Naive thymus-derived CD4-positive, alpha-beta T cell (primary cell): Measurements from ENCODE around the gene PAM16. TPM values are rescaled to one million over a fixed set of nuclear protein-coding genes. Genes with fewer than 3 reads are reported as not detected.

Source experiments
- ATAC-seq: fragments of 150-1000 bp; cut with Tn5 transposase; 2 replicates; pipeline ENCODE4 v1.10.0; 2021; ENCODE audit warnings: mild to moderate bottlenecking, moderate library complexity
- CTCF ChIA-PET: fragments of 350-600 bp; sonication (Branson Sonifier 250); formaldehyde crosslinking; loops from one replicate; lab custom pipeline; 2021; ENCODE audit warnings: antibody characterized with exemption; lab: Charles Lee
- POLR2A ChIA-PET: fragments of 350-600 bp; sonication (Branson Sonifier 250); formaldehyde crosslinking; loops from one replicate; lab custom pipeline; 2021; ENCODE audit warnings: antibody characterized with exemption, inconsistent platforms; lab: Charles Lee
- DNase-seq, 9 donors: peaks; one replicate each; pipeline versions ENCODE4 v3.0.0 to v3.0.0-alpha.2; 2020 to 2022; ENCODE audit warnings: mixed read lengths in 1 of 9
- H3K27ac ChIP-seq: one replicate; pipeline ENCODE4 v1.7.0; 2013; ENCODE audit warnings: mild to moderate bottlenecking, low read depth, low read length, moderate library complexity
- H3K27me3 ChIP-seq, 2 donors: one replicate each; pipeline ENCODE4 v1.7.0; 2013; ENCODE audit warnings: low read length in 2 of 2, mild to moderate bottlenecking in 2 of 2, moderate library complexity in 2 of 2; ENCODE audit not compliant: control insufficient read depth in 2 of 2, insufficient read depth in 2 of 2
- H3K36me3 ChIP-seq, 3 experiments: 1 replicate in 2 of 3; 2 replicates in 1 of 3; pipeline ENCODE4 v1.7.0; 2013; ENCODE audit warnings: low read length in 3 of 3, mild to moderate bottlenecking in 3 of 3, moderate library complexity in 1 of 3; ENCODE audit not compliant: insufficient read depth in 3 of 3, control insufficient read depth in 2 of 3
- H3K4me1 ChIP-seq, 2 donors: one replicate each; pipeline ENCODE4 v1.7.0; 2013; ENCODE audit warnings: low read length in 2 of 2, mild to moderate bottlenecking in 2 of 2, moderate library complexity in 1 of 2; ENCODE audit not compliant: control insufficient read depth in 2 of 2, insufficient read depth in 2 of 2
- H3K4me3 ChIP-seq: 2 replicates; pipeline ENCODE4 v1.7.0; 2013; ENCODE audit warnings: mild to moderate bottlenecking, low read length
- H3K9me3 ChIP-seq, 3 experiments: 1 replicate in 2 of 3; 2 replicates in 1 of 3; pipeline ENCODE4 v1.7.0; 2013; ENCODE audit warnings: low read length in 3 of 3; ENCODE audit not compliant: control insufficient read depth in 2 of 3
- H3K27ac Mint-ChIP-seq, 9 donors: one replicate each; pipeline ENCODE4 v1.8.0; 2020 to 2022; ENCODE audit warnings: mixed read lengths in 9 of 9, mild to moderate bottlenecking in 8 of 9, moderate library complexity in 5 of 9, inconsistent platforms in 2 of 9
- H3K27me3 Mint-ChIP-seq, 5 donors: one replicate each; pipeline ENCODE4 v1.8.0; 2021 to 2022; ENCODE audit warnings: mixed read lengths in 5 of 5, mild to moderate bottlenecking in 1 of 5
- H3K36me3 Mint-ChIP-seq, 5 donors: one replicate each; pipeline ENCODE4 v1.8.0; 2020 to 2022; ENCODE audit warnings: mixed read lengths in 5 of 5, mild to moderate bottlenecking in 3 of 5, inconsistent platforms in 1 of 5
- H3K4me1 Mint-ChIP-seq, 7 donors: one replicate each; pipeline ENCODE4 v1.8.0; 2020 to 2022; ENCODE audit warnings: mixed read lengths in 7 of 7, mild to moderate bottlenecking in 3 of 7, inconsistent platforms in 1 of 7
- H3K4me3 Mint-ChIP-seq, 10 donors: one replicate each; pipeline ENCODE4 v1.8.0; 2020 to 2022; ENCODE audit warnings: mild to moderate bottlenecking in 10 of 10, mixed read lengths in 10 of 10, moderate library complexity in 6 of 10, inconsistent platforms in 2 of 10
- H3K9me3 Mint-ChIP-seq, 11 donors: one replicate each; pipeline ENCODE4 v1.8.0; 2020 to 2022; ENCODE audit warnings: mixed read lengths in 11 of 11, mild to moderate bottlenecking in 4 of 11, inconsistent platforms in 1 of 11, moderate library complexity in 1 of 11
- intact Hi-C, 2 donors: fragments of 100-400 bp; cut with micrococcal nuclease; formaldehyde crosslinking; loops; one replicate each; pipeline ENCODE4 v1.15.1; 2023
- polyA plus RNA-seq, 2 donors: library from polyadenylated mRNA; unstranded; fragments of 300-500 nt; fragmentation: Illumina TruSeq; gene quantifications; one replicate each; pipeline ENCODE4 v1.2.3, GENCODE V29; 2021
- total RNA-seq, 6 experiments: library from RNA in 5 of 6; stranded (reverse) in 5 of 6; gene quantifications; 1 replicate in 5 of 6; 2 replicates in 1 of 6; pipeline ENCODE4 v1.2.3 and lab custom pipeline; 2021 to 2026

PAM16 gene
- total and polyA plus RNA-seq, 7 experiments from 2014 or later, result 34.1 to 46.2 (median 45.0) TPM

DNA sequence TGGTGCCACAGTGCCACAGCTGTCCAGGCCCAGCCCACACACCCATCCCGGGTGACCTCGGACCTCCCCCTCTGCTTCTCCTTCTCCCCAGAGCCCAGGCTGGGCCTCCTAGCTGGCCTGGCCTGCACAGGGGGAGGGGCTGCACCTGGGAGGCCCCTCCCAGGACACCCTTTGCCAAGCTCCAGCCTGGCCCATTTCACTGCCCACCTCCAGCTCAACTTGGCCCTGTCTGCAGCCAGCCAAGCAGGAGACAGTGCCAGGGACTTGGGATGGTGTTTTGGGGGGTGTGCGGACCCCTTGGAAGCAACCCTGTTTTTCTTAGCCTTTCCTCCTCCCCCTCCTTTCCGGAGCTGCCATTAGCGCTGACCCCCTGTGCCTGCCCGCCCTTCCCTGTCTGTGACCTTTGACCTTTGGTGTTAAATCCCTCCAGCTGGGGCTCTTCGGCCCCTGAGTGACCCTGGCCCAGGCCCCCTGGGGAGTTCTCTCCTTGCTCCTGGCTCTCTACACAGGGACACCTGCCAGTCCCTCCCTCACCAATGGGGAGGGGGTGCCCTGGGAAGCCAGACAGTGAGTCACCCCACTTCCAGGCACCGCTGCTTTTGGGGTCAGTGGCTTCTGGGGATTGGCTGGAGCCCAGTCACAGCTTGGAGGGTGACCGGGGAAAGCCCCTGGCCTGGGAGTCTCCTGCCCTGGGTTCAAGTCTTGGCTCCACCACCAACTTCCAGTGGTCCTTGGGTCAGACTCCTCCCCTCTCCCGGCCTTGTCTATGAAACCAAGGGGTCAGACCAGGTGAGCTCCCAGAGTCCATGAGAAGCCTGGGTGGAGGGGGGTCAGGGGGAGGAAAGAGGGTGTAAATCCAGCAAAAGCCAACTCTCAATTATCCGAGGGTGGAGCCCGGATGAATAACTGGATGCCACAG, 33.3 kb downstream of the PAM16 start:
- Mint-ChIP-seq H3K36me3 (peaks cover 0 to 3% (median 0%) of the 10 kb centered on the region in 5 donors), H3K4me1 (peaks cover 10 to 19% (median 11%) of the 10 kb centered on the region in 7 donors), H3K27ac (peak overlapping the region in 1 of 9 donors; percentile 9), H3K9me3 (no peaks in the 10 kb centered on the region), H3K4me3 (peak overlapping the region in 7 of 10 donors; percentile 20 to 68 (median 49)), H3K27me3 (peaks cover 12 to 17% (median 13%) of the 10 kb centered on the region in 5 donors)
- ChIA-PET CTCF (interaction anchor here (0.6 kb wide), 1 partner anchor 38 kb away, joined by 3 read pairs; no protein-coding TSS in a partner anchor), POLR2A (interaction anchor here (0.7 kb wide), 1 partner anchor 64 kb away, joined by 3 read pairs; no protein-coding TSS in a partner anchor)
- no peak for ATAC-seq
- peaks cover 0 to 8% of the 10 kb centered on the region in 2 donors for H3K27me3 ChIP-seq
- no peaks in the 10 kb centered on the region for H3K36me3 ChIP-seq
- H3K27ac ChIP-seq, result no peak overlapping the region
- intact Hi-C loops, result loop anchor here in 1 of 2 donors (10.0 kb wide), 1 partner anchor 133 kb away; no protein-coding TSS in a partner anchor
- no peak overlapping the region for H3K4me3 ChIP-seq
- DNase-seq, result no peak
- H3K4me1 ChIP-seq, result peaks cover 0 to 14% of the 10 kb centered on the region in 2 donors
- no peaks in the 10 kb centered on the region for H3K9me3 ChIP-seq

DNA sequence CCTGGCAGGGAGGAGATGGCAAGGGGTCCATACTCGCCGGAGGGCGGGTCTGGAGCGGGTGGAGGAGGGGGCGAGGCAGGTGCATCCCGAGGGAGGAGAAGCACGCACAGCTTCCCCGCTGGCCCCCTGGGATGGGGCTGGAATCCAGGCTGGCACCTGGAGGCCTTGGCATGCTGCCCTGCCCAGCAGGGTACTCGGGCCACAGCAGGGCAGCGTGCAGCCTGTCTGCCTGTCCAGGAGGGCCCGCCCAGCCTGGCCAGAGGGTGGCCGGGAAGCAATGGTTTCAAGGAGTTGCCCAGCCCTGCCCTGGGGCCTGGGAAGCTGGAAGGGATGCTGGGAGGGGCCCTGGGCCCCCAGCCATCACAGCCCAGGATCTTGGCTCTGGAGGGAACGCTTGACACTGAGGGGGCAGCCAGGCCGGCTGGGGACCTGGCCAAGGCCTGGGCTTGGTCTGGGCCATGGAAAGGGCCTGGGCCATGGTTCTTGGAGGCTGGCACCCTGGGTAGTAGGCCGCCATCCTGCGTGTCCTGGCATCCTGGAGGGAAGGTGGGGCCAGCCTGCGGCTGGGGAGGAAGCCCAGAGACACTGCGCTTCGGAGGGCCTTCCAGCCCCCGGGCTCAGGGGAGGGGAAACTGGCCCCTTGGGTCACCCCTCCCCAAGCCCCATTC, 34.1 kb downstream of the PAM16 start:
- Histone ChIP-seq H3K4me1 (peaks cover 0 to 14% of the 10 kb centered on the region in 2 donors), H3K27me3 (peaks cover 0 to 8% of the 10 kb centered on the region in 2 donors), H3K36me3 (no peaks in the 10 kb centered on the region), H3K9me3 (no peaks in the 10 kb centered on the region), H3K27ac (no peak overlapping the region), H3K4me3 (no peak overlapping the region)
- H3K36me3 Mint-ChIP-seq, result peaks cover 0 to 3% (median 0%) of the 10 kb centered on the region in 5 donors
- H3K4me3 Mint-ChIP-seq, result peak overlapping the region in 6 of 10 donors; percentile 16 to 68 (median 26)
- intact Hi-C loops, result loop anchor here (1.0 to 10.0 kb wide), 2 partner anchors 10 to 132 kb away; no protein-coding TSS in a partner anchor
- ATAC-seq, result no peak
- peak in 1 of 9 donors; percentile 19 for DNase-seq
- no peak overlapping the region for H3K27ac Mint-ChIP-seq
- H3K4me1 Mint-ChIP-seq, result peaks cover 10 to 19% (median 11%) of the 10 kb centered on the region in 7 donors
- H3K27me3 Mint-ChIP-seq, result peaks cover 12 to 17% (median 13%) of the 10 kb centered on the region in 5 donors
- ChIA-PET CTCF (no interaction called here), POLR2A (no interaction called here)
- no peaks in the 10 kb centered on the region for H3K9me3 Mint-ChIP-seq

DNA sequence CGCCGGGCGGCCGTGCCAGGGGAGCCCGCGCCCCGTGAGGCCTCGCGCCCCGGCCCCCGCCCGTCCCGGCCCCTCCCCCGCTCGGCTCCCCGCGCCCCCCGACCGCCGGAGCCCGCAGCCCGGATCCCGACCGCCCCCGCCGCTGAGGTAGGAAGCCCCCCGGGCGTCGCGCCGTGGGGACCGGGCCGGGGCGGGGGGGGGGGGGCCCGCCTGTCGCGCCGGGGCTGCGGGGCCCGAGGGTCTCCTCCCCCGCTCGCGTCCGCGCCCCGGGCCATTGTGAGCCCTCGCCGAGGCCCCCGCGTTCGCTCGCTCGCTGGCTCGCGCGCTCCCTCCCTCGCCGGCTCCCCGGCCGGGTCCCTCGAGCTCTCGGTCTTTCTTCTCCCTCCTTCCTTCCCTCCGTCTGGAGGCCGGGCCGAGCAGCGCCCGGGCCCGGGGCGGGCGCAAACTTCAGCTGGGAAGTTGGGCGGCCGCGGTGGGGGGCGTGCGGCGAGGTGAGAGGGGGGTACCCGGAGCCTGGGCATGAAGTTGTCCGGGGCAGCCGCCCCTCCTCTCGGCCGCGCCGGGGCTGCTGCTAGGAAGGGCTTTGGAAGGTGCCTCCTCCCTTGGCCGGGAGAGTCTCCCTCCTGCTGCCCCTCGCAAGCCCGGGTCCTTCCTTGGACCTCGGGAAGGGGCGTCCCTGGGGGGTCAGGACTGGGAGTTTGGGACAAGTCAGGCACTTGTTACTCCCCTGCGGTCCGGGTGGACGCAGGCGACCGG, 34.8 kb downstream of the PAM16 start:
- no peak overlapping the region for H3K27ac ChIP-seq
- no peaks in the 10 kb centered on the region for H3K9me3 ChIP-seq
- Mint-ChIP-seq H3K9me3 (no peaks in the 10 kb centered on the region), H3K4me1 (peaks cover 10 to 19% (median 11%) of the 10 kb centered on the region in 7 donors), H3K36me3 (peaks cover 0 to 3% (median 0%) of the 10 kb centered on the region in 5 donors), H3K4me3 (peak overlapping the region in 4 of 10 donors; percentile 16 to 68 (median 26)), H3K27me3 (peaks cover 12 to 17% (median 13%) of the 10 kb centered on the region in 5 donors), H3K27ac (no peak overlapping the region)
- peaks cover 0 to 8% of the 10 kb centered on the region in 2 donors for H3K27me3 ChIP-seq
- H3K36me3 ChIP-seq, result no peaks in the 10 kb centered on the region
- no peak for DNase-seq
- intact Hi-C loops, result loop anchor here (1.0 to 10.0 kb wide), 2 partner anchors 9 to 131 kb away; no protein-coding TSS in a partner anchor
- POLR2A ChIA-PET, result interaction anchor here (0.5 kb wide), 1 partner anchor 1061 kb away, joined by 5 read pairs; no protein-coding TSS in a partner anchor
- H3K4me1 ChIP-seq, result peaks cover 0 to 14% of the 10 kb centered on the region in 2 donors
- no peak for ATAC-seq
- H3K4me3 ChIP-seq, result no peak overlapping the region
- CTCF ChIA-PET, result no interaction called here

DNA sequence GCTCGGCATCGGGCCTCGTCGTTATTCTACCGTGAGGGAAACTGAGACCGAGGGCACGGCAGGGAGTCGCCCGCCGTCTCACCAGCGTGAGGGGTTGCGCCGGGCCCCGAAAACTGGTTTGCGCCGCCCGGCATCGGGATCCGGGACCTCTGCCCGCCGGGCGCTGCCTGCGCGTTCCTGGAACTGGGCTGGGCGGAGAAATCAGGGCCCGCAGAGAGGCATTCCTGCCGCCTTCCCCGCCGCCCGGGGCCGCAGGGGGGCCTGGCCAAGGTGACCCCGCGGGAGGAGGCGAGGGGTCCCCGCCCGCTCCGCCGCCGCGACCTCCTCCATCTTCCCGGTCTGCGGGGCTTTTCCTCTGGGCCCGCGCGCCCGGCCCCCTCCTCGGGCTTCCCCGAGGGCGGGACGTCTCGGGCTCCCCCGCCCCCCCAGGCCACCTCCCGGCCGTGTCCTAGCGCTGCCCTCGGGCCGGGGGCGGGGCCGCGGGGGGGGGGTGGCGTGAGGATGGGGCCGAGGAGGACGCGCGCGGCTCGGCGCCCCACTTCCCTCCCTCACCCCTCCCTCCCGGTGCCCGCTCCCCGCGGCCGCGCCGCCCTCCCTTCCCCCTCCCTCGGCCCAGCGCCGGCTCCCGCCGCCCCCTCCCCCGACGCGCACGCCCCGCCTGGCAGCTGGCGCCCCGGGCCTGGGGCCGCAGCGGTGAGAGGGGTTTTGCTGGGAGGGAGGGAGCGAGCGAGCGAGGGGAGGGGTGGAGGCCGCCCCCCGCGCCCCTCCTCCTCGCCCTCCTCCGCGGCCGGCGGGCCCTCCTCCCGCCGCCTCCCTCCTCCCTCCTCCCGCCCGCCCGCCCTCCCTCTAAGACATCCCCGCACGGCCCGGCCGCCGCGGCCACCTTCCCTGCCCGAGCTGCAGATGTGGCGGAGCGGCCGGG, 35.7 kb downstream of the PAM16 start, which contains the start of gene GLIS2:
TSS of gene GLIS2 (plus strand) at position 882 of the 922 bp plus-strand sequence. CDS start 16,214 bp downstream, outside the sequence.
- peak in 2 of 9 donors; percentile 17 to 52 for DNase-seq
- Histone ChIP-seq H3K4me1 (peaks cover 0 to 14% of the 10 kb centered on the region in 2 donors), H3K4me3 (peak within 1 kb of the TSS; percentile 53), H3K27ac (peak within 1 kb of the TSS; percentile 41), H3K9me3 (no peaks in the 10 kb centered on the region), H3K36me3 (no peaks in the 10 kb centered on the region), H3K27me3 (peaks cover 0 to 8% of the 10 kb centered on the region in 2 donors)
- H3K4me3 Mint-ChIP-seq, result peak within 1 kb of the TSS; percentile 72 to 96 (median 89)
- CTCF ChIA-PET, result interaction anchor here (1.5 kb wide), 1 partner anchor 30 kb away, joined by 5 read pairs; no protein-coding TSS in a partner anchor
- POLR2A ChIA-PET, result interaction anchor here (0.5 to 1.4 kb wide), 3 partner anchors 8 to 1060 kb away, joined by 3 to 6 read pairs (median 5); no protein-coding TSS in a partner anchor
- H3K4me1 Mint-ChIP-seq, result peaks cover 10 to 19% (median 11%) of the 10 kb centered on the region in 7 donors
- intact Hi-C loops, result loop anchor here (1.0 to 10.0 kb wide), 2 partner anchors 8 to 131 kb away; no protein-coding TSS in a partner anchor
- H3K36me3 Mint-ChIP-seq, result peaks cover 0 to 3% (median 0%) of the 10 kb centered on the region in 5 donors
- no peaks in the 10 kb centered on the region for H3K9me3 Mint-ChIP-seq
- peaks cover 12 to 18% (median 13%) of the 10 kb centered on the region in 5 donors for H3K27me3 Mint-ChIP-seq
- H3K27ac Mint-ChIP-seq, result peak within 1 kb of the TSS in 5 of 9 donors; percentile 22 to 95 (median 47)
- peak; percentile 48 for ATAC-seq
